DND-41 (cell line): Measurements from ENCODE around the gene MXD4.

Source experiments
- EZH2 ChIP-seq: IDR thresholded peaks from 3 replicates; pipeline ENCODE4 v1.6.1; 2012; ENCODE audit warnings: borderline replicate concordance, low read depth, mild to moderate bottlenecking, moderate library complexity, low read length, inconsistent platforms; ENCODE audit not compliant: severe bottlenecking
- TF ChIP-seq, protein P1 (sequence below): IDR thresholded peaks from 2 replicates; pipeline ENCODE4 v1.5.1; 2012; ENCODE audit warnings: borderline replicate concordance, low read length, moderate library complexity, mild to moderate bottlenecking; ENCODE audit not compliant: poor library complexity, severe bottlenecking; ENCODE audit errors: extremely low read depth

DNA sequence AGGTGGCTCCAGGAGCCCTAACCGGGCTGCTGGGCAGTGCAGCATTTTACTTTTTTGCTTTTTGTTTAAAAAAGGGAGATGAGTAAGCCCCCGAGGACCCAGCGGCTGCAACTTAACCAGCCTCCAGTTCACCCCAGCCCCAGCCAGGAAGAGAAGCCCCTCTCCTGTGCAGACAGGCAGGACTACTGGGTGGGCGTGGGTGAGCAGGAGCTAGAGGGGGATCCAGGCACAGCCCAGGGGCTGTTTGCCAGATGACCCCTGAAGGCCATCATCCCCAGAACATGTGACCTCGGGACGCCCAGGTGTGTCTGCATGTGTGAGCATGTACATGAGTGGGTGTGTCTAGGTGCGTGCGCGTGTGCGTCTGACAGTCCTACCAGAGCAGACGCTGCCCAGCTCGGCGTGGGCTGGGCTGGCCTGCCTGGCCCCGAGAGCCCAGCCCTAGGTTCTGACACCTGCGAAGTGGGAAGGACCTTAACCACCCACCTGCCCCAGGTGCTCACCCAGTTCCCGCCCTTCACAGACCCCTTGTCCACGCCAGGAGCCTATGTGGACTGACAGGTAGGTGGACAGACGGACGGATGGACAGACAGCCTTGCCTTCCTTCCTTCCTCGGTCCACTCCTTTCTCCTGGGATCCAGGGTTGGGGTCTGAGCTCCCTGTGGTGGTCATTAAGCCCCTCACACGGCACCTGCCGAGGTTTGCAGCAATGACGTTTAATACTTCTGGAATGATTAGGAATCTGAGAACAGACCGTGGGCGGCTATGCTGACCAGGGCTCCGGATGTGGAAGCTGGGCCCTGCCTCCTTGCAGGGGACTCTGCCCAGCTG, 12.2 kb downstream of the MXD4 start:
- TF ChIP-seq, protein P1, sequence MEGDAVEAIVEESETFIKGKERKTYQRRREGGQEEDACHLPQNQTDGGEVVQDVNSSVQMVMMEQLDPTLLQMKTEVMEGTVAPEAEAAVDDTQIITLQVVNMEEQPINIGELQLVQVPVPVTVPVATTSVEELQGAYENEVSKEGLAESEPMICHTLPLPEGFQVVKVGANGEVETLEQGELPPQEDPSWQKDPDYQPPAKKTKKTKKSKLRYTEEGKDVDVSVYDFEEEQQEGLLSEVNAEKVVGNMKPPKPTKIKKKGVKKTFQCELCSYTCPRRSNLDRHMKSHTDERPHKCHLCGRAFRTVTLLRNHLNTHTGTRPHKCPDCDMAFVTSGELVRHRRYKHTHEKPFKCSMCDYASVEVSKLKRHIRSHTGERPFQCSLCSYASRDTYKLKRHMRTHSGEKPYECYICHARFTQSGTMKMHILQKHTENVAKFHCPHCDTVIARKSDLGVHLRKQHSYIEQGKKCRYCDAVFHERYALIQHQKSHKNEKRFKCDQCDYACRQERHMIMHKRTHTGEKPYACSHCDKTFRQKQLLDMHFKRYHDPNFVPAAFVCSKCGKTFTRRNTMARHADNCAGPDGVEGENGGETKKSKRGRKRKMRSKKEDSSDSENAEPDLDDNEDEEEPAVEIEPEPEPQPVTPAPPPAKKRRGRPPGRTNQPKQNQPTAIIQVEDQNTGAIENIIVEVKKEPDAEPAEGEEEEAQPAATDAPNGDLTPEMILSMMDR: no peak
- no peak for TF ChIP-seq EZH2
